Astrocyte of the hippocampus (primary cell): ENCODE measurements around the gene TJP3.
"Not testable (repeated sequence)": the region's sequence is repeated elsewhere in the genome, so short reads cannot be mapped to it uniquely, and the experiment has no call there.

Source experiments
- DNase-seq: peaks from one replicate; pipeline ENCODE4 v3.0.0; 2011; ENCODE audit warnings: low read depth, low spot score

Gene TJP3

GRCh38 chr19:3745363-3746045, 37.3 kb downstream of the TJP3 start:
- DNase-seq = no peak

DNA sequence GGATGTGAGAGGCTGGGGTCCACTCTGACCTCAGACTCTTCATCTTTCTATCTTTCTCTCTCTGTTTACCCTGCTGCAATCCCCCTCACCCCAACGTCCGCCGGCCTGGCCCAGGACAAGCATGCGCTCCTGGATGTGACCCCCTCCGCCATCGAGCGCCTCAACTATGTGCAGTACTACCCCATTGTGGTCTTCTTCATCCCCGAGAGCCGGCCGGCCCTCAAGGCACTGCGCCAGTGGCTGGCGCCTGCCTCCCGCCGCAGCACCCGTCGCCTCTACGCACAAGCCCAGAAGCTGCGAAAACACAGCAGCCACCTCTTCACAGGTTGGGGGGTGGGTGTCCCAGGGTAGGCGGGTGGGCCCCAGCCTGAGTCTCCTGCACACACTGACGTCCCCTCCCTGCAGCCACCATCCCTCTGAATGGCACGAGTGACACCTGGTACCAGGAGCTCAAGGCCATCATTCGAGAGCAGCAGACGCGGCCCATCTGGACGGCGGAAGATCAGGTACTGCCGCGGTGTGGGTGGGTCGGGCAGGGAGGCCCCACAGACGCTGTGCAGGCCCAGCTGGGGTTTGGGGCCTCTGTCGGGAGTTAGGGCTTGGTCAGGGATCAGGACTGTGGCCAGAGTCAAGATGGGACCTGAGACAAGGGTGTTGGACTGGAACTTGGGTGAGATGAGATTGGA, 38.3 kb downstream of the TJP3 start:
- DNase-seq = no peak

DNA sequence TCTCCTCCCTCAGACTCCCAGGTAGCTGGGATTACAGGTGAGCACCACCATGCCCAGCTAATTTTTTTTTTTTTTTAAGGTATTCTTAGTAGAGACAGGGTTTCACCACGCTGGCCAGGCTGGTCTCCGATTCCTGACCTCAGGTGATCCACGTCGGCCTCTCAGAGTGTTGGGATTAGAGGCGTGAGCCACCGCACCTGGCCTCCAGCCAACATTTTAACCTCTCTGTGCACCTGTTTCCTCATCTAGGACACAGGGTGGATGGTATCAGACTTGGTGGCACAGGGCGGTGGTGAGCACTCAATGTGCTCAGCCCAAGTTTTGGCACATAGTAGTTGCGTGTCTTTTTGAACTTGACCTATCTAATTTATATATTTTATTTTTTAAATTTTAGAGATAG, 40.8 kb downstream of the TJP3 start:
- DNase-seq = no peak

GRCh38 chr19:3750211-3750610, 42.0 kb downstream of the TJP3 start:
- no peak for DNase-seq

GRCh38 chr19:3751236-3751635, 43.1 kb downstream of the TJP3 start:
- no peak for DNase-seq

DNA sequence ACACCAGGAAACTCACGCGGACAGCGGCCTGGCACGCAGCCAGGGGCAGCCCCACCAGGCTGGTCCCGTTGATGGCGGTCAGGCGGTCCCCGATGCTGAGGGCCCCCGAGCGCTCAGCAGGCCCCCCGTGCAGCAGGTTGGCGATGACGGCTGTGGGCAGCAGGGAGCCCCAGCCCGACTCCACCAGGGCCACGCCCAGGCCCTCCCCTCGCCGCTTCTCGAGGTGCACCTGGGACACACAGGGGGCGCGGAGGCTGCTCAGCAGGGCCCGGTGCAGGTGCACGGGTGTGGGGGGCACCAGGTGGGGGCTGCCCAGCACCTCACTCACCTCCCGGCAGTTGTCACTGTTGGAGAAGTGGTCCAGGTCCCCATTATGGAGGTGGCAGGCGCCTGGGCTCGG, 44.3 kb downstream of the TJP3 start:
- DNase-seq = no peak

- DNase-seq = no peak
These were observed 45.6 kb downstream of the TJP3 start for GRCh38 chr19:3753631-3754410.

DNA sequence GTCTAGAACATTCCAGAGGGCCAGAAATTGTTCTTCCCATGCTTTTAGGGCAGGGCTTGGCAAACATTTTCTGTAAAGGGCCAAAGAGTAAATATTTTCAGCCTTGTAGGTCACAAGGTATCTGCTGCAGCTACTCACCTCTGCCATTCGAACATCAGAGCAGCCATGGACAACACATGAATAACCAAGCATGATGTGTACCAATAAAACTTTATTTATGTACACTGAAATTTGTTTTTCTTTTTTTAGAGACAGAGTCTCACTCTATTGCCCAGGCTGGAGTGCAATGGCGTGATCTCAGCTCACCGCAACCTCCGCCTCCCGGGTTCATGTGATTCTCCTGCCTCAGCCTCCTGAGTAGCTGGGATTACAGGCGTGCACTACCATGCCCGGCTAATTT, 49.5 kb downstream of the TJP3 start:
- DNase-seq = not testable (repeated sequence)

DNA sequence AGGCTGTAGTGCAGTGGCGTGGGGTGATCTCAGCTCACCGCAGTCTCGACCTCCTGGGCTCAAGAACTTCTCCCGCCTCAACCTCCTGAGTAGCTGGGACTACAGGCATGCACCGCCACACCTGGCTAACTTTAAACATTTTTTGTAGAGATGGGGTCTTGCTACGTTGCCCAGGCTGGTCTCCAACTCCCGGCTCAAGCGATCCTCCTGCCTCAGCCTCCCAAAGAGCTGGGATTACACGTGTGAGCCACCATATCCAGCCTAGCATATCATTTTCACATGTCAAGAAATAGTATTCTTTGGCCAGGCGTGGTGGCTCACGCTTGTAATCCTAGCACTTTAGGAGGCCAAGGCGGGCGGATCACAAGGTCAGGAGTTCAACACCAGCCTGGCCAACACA, 50.1 kb downstream of the TJP3 start:
- not testable (repeated sequence) for DNase-seq

- DNase-seq = no peak
These were observed 51.5 kb downstream of the TJP3 start for GRCh38 chr19:3759482-3760254.

DNA sequence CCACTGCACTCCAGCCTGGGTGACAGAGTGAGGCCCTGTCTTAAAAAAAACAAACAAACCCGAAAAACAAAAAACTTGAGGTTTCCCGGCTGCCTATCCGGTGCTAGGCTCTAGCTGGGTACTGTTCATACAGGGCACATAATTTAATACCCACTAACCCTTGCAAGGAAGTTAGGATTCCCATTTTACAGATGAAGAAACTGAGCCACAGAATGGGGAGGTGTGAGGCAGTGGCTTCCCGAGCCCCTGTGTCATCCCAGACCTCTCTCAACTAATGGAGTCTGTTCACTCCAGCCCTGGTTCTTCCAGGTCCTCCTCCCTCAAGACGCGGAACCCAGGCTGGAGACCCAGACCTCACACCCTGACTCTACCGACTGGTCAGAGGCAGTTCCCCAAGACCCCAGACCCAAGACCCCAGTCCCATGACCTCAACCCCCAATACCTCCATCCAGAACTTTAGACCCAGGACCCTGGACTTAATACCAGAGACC, 52.7 kb downstream of the TJP3 start:
- peak; percentile 34 for DNase-seq

DNA sequence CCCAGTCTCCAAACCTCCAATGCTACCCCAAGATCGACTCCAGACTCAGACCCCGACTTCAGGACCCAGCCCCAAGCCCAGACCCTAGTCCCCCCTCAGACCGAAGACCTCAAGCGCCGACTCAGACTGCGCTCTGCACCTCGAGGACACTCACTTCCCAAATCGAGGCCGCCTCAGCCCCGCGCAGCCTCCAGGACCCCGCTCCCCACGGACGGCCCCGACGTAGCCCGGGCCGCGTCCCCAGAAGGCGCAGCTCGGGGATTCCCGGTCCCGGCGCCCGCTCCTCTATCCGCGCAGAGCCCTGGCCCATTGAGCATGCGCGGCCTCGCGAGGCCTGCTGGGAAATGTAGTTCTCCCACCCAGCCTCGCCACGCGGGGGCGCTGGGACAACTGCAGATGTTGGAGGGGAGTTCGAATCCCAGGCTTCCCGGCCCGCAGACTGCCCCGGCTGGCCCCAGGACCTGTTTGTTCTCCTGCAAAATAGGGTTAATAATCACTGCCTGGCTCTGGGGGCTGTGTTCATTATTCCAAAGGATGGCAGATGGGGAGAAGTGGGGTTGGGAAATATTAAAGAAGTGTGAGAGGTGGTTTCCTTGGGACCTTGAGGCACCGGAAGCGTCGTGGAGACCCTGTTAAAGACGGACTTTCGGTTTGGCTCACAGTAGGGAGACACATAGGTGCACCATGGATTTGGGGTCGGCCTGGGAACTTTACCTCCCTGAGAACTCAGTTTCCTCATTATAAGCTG, 53.4 kb downstream of the TJP3 start, which contains the start of gene APBA3:
APBA3 (minus strand) TSS at position 311 of the 748 bp plus-strand sequence. CDS start 1,428 bp downstream, outside the sequence.
- DNase-seq = peak; percentile 96

DNA sequence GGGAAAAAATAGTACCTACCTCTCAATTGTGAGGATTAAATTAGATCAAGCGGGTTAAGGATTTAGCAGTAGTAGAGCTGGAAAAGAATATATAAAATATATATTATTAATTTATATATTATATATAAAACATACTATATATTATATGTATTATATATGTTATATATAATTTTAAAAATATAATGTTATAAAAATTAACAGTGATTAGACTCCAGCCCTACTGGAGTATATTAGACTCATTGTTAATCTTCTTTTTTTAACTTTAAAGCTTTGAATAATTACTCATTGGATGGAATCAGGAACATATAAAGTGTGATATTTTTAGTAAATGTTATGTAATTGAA, 53.9 kb downstream of the TJP3 start:
- DNase-seq = no peak

DNA sequence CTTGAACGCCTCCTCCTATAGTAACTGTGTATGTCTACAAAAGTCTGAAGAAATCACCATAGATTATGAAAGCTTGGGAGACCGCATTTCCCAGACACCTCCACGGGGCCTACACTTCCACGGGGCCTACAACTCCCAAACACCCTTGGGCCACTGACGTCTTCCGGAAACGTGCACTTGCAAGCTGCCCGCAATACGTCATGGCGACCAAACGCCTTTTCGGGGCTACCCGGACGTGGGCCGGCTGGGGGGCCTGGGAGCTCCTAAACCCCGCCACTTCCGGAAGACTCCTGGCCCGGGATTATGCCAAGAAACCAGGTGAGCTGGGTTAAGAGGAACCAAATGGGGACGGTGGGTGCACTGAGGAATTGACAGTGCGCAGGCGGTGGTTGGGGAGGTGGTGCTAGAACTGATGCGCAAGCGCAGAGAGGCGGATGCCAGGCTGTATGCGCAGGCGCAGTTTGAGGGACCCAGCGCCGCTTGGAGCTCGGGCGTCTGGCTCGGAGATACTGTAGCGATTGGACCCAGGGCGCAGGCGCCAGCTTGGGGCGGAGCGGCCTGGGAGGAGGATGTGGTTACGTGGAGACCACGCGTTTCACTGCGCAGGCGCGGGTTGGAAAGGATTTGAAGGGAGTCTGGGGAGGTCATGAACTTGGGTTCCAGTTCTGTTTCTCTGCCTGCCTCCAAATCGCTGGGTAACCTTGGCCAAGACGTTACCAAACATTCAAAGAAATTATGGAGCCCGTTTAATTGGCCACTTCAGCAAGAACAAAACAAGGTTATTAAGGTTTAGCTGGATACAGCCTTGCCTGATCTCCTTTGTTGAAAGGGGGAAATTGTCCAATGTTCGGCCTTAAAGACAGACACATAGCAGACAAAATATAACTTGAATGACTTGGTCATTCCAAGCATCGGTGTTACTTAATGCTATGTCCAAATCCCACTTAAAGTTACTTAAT, 54.6 kb downstream of the TJP3 start, which contains the start of gene MRPL54:
MRPL54 (plus strand) TSS at position 182 of the 959 bp plus-strand sequence; CDS start at position 201, 19 bp downstream.
- peak; percentile 100 for DNase-seq

- DNase-seq = no peak
These were observed 56.9 kb downstream of the TJP3 start for GRCh38 chr19:3765121-3765520.

DNA sequence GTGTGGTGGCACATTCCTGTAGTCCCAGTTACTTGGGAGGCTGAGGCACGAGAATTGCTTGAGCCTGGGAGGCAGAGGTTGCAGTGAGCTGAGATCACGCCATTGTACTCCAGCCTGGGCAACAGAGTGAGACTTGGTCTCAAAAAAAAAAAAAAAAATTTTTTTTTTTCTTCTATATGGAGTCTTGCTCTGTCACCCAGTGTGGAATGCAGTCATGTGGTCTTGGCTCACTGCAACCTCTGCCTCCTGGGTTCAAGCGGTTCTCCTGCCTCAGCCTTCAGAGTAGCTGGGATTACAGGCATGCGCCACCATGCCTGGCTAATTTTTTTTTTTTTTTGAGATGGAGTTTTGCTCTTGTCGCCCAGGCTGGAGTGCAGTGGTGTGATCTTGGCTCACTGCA, 57.6 kb downstream of the TJP3 start:
- DNase-seq = not testable (repeated sequence)

GRCh38 chr19:3766520-3766919, 58.3 kb downstream of the TJP3 start:
- no peak for DNase-seq

DNA sequence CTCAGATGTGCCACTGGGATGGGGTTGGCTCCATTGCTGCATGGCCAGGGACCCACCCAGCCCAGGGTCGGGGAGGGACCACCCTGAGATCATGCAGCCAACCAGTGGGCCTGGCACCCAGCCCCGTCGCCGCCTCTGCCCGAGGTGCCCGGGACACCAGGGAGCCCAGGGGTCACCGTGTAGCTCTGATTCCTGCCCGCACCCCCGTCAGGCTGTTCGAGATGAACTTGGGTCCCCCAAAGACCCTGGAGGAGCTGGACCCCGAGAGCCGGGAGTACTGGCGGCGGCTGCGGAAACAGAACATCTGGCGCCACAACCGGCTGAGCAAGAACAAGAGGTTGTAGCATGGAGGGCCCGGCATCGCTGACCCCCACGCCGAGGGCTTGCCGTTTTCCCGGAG, 58.9 kb downstream of the TJP3 start:
- no peak for DNase-seq

GRCh38 chr19:3768015-3768747, 60.0 kb downstream of the TJP3 start:
- DNase-seq = no peak
